SK-N-SH (cell line): ENCODE data around the gene PRPF4. TPM values are rescaled to one million over a fixed set of nuclear protein-coding genes. Genes with fewer than 3 reads are reported as not detected.

ENCODE experiments used
- CTCF ChIA-PET: fragments of 300-600, 350-600 bp; formaldehyde crosslinking; extraction: SDS; loops from one replicate; lab custom pipeline; 2021; lab: Yijun Ruan, JAX
- POLR2A ChIA-PET: fragments of 350-600 bp; sonication (Branson Sonifier 250); formaldehyde crosslinking; extraction: SDS; loops from one replicate; lab custom pipeline; 2020; ENCODE audit warnings: antibody characterized with exemption, inconsistent platforms; lab: Yijun Ruan, JAX
- DNase-seq: peaks from one replicate; pipeline ENCODE4 v3.0.0; 2012
- H2AFZ ChIP-seq: fragments of 200-600 bp; sonication (generic); 2 replicates; pipeline ENCODE4 v1.8.1; 2016; ENCODE audit warnings: antibody characterized with exemption, mild to moderate bottlenecking, low read depth
- H3F3A ChIP-seq: fragments of 200-600 bp; sonication (generic); replicated peaks from 2 replicates; pipeline ENCODE3; 2016; ENCODE audit warnings: antibody characterized with exemption, mild to moderate bottlenecking; ENCODE audit not compliant: insufficient read depth
- H3K27ac ChIP-seq, 2 experiments: fragments of 200-500 bp in 1 of 2; fragments of 200-600 bp in 1 of 2; sonication (Bioruptor generic) in 1 of 2; sonication (generic), shearing (Covaris generic) in 1 of 2; 2 replicates each; pipeline versions ENCODE4 v1.5.1 to v1.6.1; 2014 to 2016; ENCODE audit warnings: low read depth in 2 of 2, inconsistent platforms in 1 of 2, low read length in 1 of 2, mild to moderate bottlenecking in 1 of 2, mixed read lengths in 1 of 2
- H3K27me3 ChIP-seq: fragments of 200-600 bp; sonication (generic), shearing (Covaris generic); 2 replicates; pipeline ENCODE4 v1.6.1; 2016; ENCODE audit warnings: mixed run types; ENCODE audit not compliant: insufficient read depth
- H3K36me3 ChIP-seq, 2 experiments: fragments of 200-500 bp in 1 of 2; fragments of 200-600 bp in 1 of 2; sonication (Bioruptor generic) in 1 of 2; sonication (generic) in 1 of 2; replicated peaks in 1 of 2; 2 replicates each; pipeline versions ENCODE3 to v1.5.1; 2014 to 2016; ENCODE audit warnings: low read length in 1 of 2, mild to moderate bottlenecking in 1 of 2; ENCODE audit not compliant: insufficient read depth in 2 of 2, control insufficient read depth in 1 of 2
- H3K4me1 ChIP-seq, 2 experiments: fragments of 200-500 bp in 1 of 2; fragments of 200-600 bp in 1 of 2; sonication (Bioruptor generic) in 1 of 2; sonication (generic), shearing (Covaris generic) in 1 of 2; 2 replicates each; pipeline versions ENCODE4 v1.5.1 to v1.6.1; 2014 to 2016; ENCODE audit warnings: low read depth in 1 of 2, low read length in 1 of 2, mixed run types in 1 of 2; ENCODE audit not compliant: insufficient read depth in 2 of 2, control insufficient read depth in 1 of 2
- H3K4me2 ChIP-seq: fragments of 200-600 bp; sonication (generic), shearing (Covaris generic); 2 replicates; pipeline ENCODE4 v1.6.1; 2017; ENCODE audit warnings: mixed run types
- H3K4me3 ChIP-seq, 2 experiments: fragments of 200-500 bp in 1 of 2; fragments of 200-600 bp in 1 of 2; sonication (Bioruptor generic) in 1 of 2; sonication (generic), shearing (Covaris generic) in 1 of 2; 2 replicates each; pipeline versions ENCODE4 v1.5.1 to v1.8.1; 2014 to 2016; ENCODE audit warnings: low read depth in 2 of 2, inconsistent platforms in 1 of 2, low read length in 1 of 2, mild to moderate bottlenecking in 1 of 2, mixed read lengths in 1 of 2, moderate library complexity in 1 of 2
- H3K79me2 ChIP-seq: fragments of 200-600 bp; sonication (generic); 2 replicates; pipeline ENCODE4 v1.8.1; 2017; ENCODE audit warnings: mild to moderate bottlenecking; ENCODE audit not compliant: insufficient read depth
- H3K9ac ChIP-seq: fragments of 200-600 bp; sonication (generic); 2 replicates; pipeline ENCODE4 v1.6.1; 2017; ENCODE audit warnings: mixed run types
- H3K9me2 ChIP-seq: fragments of 200-600 bp; sonication (generic); 2 replicates; pipeline ENCODE4 v1.6.1; 2017; ENCODE audit warnings: mixed run types
- H3K9me3 ChIP-seq: fragments of 200-600 bp; sonication (generic); 2 replicates; pipeline ENCODE4 v1.6.1; 2017; ENCODE audit warnings: mixed run types, mild to moderate bottlenecking, moderate library complexity
- H4K20me1 ChIP-seq: fragments of 200-600 bp; sonication (generic); 2 replicates; pipeline ENCODE4 v1.6.1; 2017; ENCODE audit warnings: mild to moderate bottlenecking, mixed run types; ENCODE audit not compliant: insufficient read depth
- CHD2 ChIP-seq: fragments of 150-350 bp; IDR thresholded peaks from 2 replicates; pipeline ENCODE4 v1.6.1; 2018; ENCODE audit warnings: low read length; ENCODE audit not compliant: partially characterized antibody
- EP300 ChIP-seq, 2 experiments: IDR thresholded peaks; 2 replicates each; pipeline versions ENCODE4 v1.4.0 to v1.6.1; 2012; ENCODE audit warnings: borderline replicate concordance in 1 of 2, low read depth in 1 of 2, low read length in 1 of 2
- EZH2phosphoT487 ChIP-seq: fragments of 200-600 bp; sonication (generic); IDR thresholded peaks from 2 replicates; pipeline ENCODE4 v1.6.1; 2017; ENCODE audit warnings: low read depth, mixed run types, mild to moderate bottlenecking, antibody characterized with exemption, moderate library complexity, borderline replicate concordance
- FOXM1 ChIP-seq: IDR thresholded peaks from 2 replicates; pipeline ENCODE4 v1.4.0; 2012; ENCODE audit warnings: low read depth, mild to moderate bottlenecking
- GABPA ChIP-seq: IDR thresholded peaks from 2 replicates; pipeline ENCODE4 v1.4.0; 2012; ENCODE audit warnings: low read depth, mild to moderate bottlenecking
- JUND ChIP-seq: IDR thresholded peaks from 2 replicates; pipeline ENCODE4 v1.4.0; 2012
- MEF2A ChIP-seq: IDR thresholded peaks from 2 replicates; pipeline ENCODE4 v1.4.0; 2012; ENCODE audit warnings: low read depth, borderline replicate concordance
- MXI1 ChIP-seq: IDR thresholded peaks from 2 replicates; pipeline ENCODE4 v1.6.1; 2012; ENCODE audit warnings: mild to moderate bottlenecking, low read depth, low read length, improper control_type of control experiment
- NFIC ChIP-seq: IDR thresholded peaks from 2 replicates; pipeline ENCODE4 v1.4.0; 2012; ENCODE audit warnings: borderline replicate concordance
- NRF1 ChIP-seq: IDR thresholded peaks from 2 replicates; pipeline ENCODE4 v1.6.1; 2012; ENCODE audit warnings: low read depth, mild to moderate bottlenecking, low read length
- POLR2AphosphoS5 ChIP-seq: IDR thresholded peaks from 2 replicates; pipeline ENCODE4 v1.6.1; 2012; ENCODE audit warnings: low read depth, low read length
- RCOR1 ChIP-seq: fragments of 150-350 bp; IDR thresholded peaks from 2 replicates; pipeline ENCODE4 v1.6.1; 2017; ENCODE audit warnings: antibody characterized with exemption, low read length
- RFX5 ChIP-seq: IDR thresholded peaks from 2 replicates; pipeline ENCODE4 v1.6.1; 2012; ENCODE audit warnings: mild to moderate bottlenecking, improper control_type of control experiment, low read length
- YY1 ChIP-seq: IDR thresholded peaks from 2 replicates; pipeline ENCODE4 v1.4.0; 2012; ENCODE audit warnings: low read depth, mild to moderate bottlenecking
- WGBS: methylation state at CpG from one replicate; pipeline ENCODE4 v1.1.6; 2017; ENCODE audit warnings: low lambda C conversion rate; 5-methylcytosine and 5-hydroxymethylcytosine counted together
- polyA plus RNA-seq, 3 experiments: library from polyadenylated mRNA; depleted of rRNA; stranded (reverse); fragments of >200 nt; gene quantifications; 2 replicates each; pipeline ENCODE4 v1.2.3, GENCODE V29; 2012
- TF ChIP-seq, protein P1 (sequence below): fragments of 150-350 bp; IDR thresholded peaks from 2 replicates; pipeline ENCODE4 v1.6.1; 2016; ENCODE audit warnings: mild to moderate bottlenecking, low read depth, low read length
- TF ChIP-seq, protein P2 (sequence below): IDR thresholded peaks from 2 replicates; pipeline ENCODE4 v1.6.1; 2012; ENCODE audit warnings: mild to moderate bottlenecking, low read depth, low read length, moderate library complexity
- TF ChIP-seq, protein P3 (sequence below): IDR thresholded peaks from 2 replicates; pipeline ENCODE4 v1.4.0; 2012; ENCODE audit warnings: low read depth
- TF ChIP-seq, protein P4 (sequence below): IDR thresholded peaks from 2 replicates; pipeline ENCODE4 v1.4.0; 2012; ENCODE audit warnings: low read depth, borderline replicate concordance
- TF ChIP-seq, protein P5 (sequence below): fragments of 150-350 bp; IDR thresholded peaks from 2 replicates; pipeline ENCODE4 v1.6.1; 2017; ENCODE audit warnings: antibody characterized with exemption, low read length, low read depth, borderline replicate concordance
- TF ChIP-seq, protein P6 (sequence below): fragments of 200-600 bp; sonication (generic); IDR thresholded peaks from 2 replicates; pipeline ENCODE4 v1.6.1; 2017; ENCODE audit warnings: antibody characterized with exemption, mild to moderate bottlenecking, moderate library complexity

Gene PRPF4
- polyA plus RNA-seq, 1 of the 3 experiments (the other 2 are of a cell fraction), result 23.2 TPM

DNA sequence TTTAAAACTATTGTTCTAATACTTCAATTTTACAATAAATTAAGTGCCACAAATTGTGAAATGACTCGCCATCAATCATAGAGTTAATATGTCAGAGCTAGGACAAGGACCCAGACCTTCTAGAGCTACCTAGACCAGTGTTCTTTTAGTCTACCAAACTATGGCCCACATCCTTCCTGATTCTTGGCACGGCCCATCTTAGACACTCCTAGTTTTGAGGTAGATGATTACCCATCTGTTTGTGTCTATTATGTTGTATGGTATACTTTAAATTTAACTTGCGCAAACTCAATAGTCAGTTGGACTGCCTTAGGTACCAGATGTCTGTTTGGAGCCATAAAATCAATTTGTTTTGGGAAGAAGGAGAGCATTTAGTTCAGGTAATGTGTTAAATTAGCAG is 17.6 kb upstream of the PRPF4 start:
- Histone ChIP-seq H3K27ac (no peak overlapping the region), H3K36me3 (peaks cover 27 to 37% of the 10 kb centered on the region in 2 experiments), H2AFZ (no peak overlapping the region), H3K4me2 (no peak overlapping the region), H3K9me3 (no peaks in the 10 kb centered on the region), H4K20me1 (no peaks in the 10 kb centered on the region), H3K4me3 (no peak overlapping the region), H3K27me3 (no peaks in the 10 kb centered on the region), H3K9ac (no peak overlapping the region), H3K4me1 (peaks cover 0 to 15% of the 10 kb centered on the region in 2 experiments; a peak in 1 of 4 replicates), H3F3A (no peaks in the 10 kb centered on the region), H3K9me2 (no peaks in the 10 kb centered on the region), H3K79me2 (no peaks in the 10 kb centered on the region)
- WGBS, result 94% methylated on average over 3 of the region's 3 CpGs
- ChIA-PET CTCF (interaction anchor here (0.8 kb wide), 2 partner anchors 16 to 413 kb away, joined by 3 read pairs; no protein-coding TSS in a partner anchor), POLR2A (no interaction called here)
- no peak for DNase-seq
- no peak for TF ChIP-seq CHD2

DNA sequence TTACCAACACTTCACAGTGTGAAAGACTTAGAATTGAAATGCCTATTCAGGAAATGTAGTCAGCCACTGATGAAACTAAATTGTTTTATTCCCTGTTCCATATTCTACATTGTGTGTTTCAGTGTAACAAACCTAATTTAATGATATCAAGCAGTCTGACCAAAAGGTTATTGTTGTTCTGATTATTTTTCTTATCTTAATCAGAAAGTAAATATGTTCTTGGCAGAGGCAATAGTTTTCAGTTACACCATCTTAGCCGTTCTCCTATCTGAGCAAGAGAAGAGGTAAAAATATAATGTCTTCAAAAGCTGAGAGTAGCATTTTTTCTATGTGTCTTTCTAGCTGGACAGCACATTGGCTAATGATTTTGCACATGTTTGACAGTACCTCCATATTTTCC is 17.2 kb upstream of the PRPF4 start:
- no peaks in the 10 kb centered on the region for H3K27me3 ChIP-seq
- peaks cover 0 to 15% of the 10 kb centered on the region in 2 experiments; a peak in 1 of 4 replicates for H3K4me1 ChIP-seq
- no peak overlapping the region for H3K27ac ChIP-seq
- no peaks in the 10 kb centered on the region for H3K9me2 ChIP-seq
- H3F3A ChIP-seq, result no peaks in the 10 kb centered on the region
- H4K20me1 ChIP-seq, result no peaks in the 10 kb centered on the region
- no peak for DNase-seq
- H3K36me3 ChIP-seq, result peaks cover 31 to 37% of the 10 kb centered on the region in 2 experiments
- WGBS, result 51% methylated on average over 1 of the region's 1 CpG
- ChIA-PET CTCF (interaction anchor here (0.8 kb wide), 2 partner anchors 16 to 414 kb away, joined by 3 read pairs; no protein-coding TSS in a partner anchor), POLR2A (no interaction called here)
- no peaks in the 10 kb centered on the region for H3K79me2 ChIP-seq
- H3K9me3 ChIP-seq, result no peaks in the 10 kb centered on the region
- H3K9ac ChIP-seq, result no peak overlapping the region
- no peak overlapping the region for H3K4me3 ChIP-seq
- no peak overlapping the region for H3K4me2 ChIP-seq
- no peak overlapping the region for H2AFZ ChIP-seq
- TF ChIP-seq, protein P1, sequence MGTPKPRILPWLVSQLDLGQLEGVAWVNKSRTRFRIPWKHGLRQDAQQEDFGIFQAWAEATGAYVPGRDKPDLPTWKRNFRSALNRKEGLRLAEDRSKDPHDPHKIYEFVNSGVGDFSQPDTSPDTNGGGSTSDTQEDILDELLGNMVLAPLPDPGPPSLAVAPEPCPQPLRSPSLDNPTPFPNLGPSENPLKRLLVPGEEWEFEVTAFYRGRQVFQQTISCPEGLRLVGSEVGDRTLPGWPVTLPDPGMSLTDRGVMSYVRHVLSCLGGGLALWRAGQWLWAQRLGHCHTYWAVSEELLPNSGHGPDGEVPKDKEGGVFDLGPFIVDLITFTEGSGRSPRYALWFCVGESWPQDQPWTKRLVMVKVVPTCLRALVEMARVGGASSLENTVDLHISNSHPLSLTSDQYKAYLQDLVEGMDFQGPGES, result no peak
- no peak for TF ChIP-seq MEF2A
- TF ChIP-seq RCOR1, result no peak
- TF ChIP-seq NFIC, result no peak
- no peak for TF ChIP-seq YY1
- TF ChIP-seq, protein P2, sequence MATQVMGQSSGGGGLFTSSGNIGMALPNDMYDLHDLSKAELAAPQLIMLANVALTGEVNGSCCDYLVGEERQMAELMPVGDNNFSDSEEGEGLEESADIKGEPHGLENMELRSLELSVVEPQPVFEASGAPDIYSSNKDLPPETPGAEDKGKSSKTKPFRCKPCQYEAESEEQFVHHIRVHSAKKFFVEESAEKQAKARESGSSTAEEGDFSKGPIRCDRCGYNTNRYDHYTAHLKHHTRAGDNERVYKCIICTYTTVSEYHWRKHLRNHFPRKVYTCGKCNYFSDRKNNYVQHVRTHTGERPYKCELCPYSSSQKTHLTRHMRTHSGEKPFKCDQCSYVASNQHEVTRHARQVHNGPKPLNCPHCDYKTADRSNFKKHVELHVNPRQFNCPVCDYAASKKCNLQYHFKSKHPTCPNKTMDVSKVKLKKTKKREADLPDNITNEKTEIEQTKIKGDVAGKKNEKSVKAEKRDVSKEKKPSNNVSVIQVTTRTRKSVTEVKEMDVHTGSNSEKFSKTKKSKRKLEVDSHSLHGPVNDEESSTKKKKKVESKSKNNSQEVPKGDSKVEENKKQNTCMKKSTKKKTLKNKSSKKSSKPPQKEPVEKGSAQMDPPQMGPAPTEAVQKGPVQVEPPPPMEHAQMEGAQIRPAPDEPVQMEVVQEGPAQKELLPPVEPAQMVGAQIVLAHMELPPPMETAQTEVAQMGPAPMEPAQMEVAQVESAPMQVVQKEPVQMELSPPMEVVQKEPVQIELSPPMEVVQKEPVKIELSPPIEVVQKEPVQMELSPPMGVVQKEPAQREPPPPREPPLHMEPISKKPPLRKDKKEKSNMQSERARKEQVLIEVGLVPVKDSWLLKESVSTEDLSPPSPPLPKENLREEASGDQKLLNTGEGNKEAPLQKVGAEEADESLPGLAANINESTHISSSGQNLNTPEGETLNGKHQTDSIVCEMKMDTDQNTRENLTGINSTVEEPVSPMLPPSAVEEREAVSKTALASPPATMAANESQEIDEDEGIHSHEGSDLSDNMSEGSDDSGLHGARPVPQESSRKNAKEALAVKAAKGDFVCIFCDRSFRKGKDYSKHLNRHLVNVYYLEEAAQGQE, result no peak
- TF ChIP-seq NRF1, result no peak
- no peak for TF ChIP-seq EP300 (IDR thresholded peaks at IDR 0.05; ENCODE audit: borderline replicate concordance in 1 of 2, low read depth in 1 of 2, low read length in 1 of 2)
- TF ChIP-seq, protein P3, sequence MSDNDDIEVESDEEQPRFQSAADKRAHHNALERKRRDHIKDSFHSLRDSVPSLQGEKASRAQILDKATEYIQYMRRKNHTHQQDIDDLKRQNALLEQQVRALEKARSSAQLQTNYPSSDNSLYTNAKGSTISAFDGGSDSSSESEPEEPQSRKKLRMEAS, result no peak
- TF ChIP-seq, protein P4, sequence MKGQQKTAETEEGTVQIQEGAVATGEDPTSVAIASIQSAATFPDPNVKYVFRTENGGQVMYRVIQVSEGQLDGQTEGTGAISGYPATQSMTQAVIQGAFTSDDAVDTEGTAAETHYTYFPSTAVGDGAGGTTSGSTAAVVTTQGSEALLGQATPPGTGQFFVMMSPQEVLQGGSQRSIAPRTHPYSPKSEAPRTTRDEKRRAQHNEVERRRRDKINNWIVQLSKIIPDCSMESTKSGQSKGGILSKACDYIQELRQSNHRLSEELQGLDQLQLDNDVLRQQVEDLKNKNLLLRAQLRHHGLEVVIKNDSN, result no peak
- TF ChIP-seq GABPA, result no peak
- TF ChIP-seq JUND, result no peak
- no peak for TF ChIP-seq RFX5
- no peak for TF ChIP-seq MXI1
- TF ChIP-seq POLR2AphosphoS5, result no peak
- TF ChIP-seq, protein P5, sequence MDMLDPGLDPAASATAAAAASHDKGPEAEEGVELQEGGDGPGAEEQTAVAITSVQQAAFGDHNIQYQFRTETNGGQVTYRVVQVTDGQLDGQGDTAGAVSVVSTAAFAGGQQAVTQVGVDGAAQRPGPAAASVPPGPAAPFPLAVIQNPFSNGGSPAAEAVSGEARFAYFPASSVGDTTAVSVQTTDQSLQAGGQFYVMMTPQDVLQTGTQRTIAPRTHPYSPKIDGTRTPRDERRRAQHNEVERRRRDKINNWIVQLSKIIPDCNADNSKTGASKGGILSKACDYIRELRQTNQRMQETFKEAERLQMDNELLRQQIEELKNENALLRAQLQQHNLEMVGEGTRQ, result no peak
- TF ChIP-seq, protein P6, sequence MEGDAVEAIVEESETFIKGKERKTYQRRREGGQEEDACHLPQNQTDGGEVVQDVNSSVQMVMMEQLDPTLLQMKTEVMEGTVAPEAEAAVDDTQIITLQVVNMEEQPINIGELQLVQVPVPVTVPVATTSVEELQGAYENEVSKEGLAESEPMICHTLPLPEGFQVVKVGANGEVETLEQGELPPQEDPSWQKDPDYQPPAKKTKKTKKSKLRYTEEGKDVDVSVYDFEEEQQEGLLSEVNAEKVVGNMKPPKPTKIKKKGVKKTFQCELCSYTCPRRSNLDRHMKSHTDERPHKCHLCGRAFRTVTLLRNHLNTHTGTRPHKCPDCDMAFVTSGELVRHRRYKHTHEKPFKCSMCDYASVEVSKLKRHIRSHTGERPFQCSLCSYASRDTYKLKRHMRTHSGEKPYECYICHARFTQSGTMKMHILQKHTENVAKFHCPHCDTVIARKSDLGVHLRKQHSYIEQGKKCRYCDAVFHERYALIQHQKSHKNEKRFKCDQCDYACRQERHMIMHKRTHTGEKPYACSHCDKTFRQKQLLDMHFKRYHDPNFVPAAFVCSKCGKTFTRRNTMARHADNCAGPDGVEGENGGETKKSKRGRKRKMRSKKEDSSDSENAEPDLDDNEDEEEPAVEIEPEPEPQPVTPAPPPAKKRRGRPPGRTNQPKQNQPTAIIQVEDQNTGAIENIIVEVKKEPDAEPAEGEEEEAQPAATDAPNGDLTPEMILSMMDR, result no peak
- no peak for TF ChIP-seq EZH2phosphoT487
- TF ChIP-seq FOXM1, result no peak
